Stimulated activated CD8-positive, alpha-beta memory T cell treated with anti-CD3 and anti-CD28 coated beads, Interleukin-2, amount 100 ng/mL, for 48 hours (primary cell): Measurements from ENCODE around the gene NUDT5.

Experiments used
- DNase-seq, 2 donors: peaks; one replicate each; pipeline ENCODE4 v3.0.0-alpha.2; 2020; ENCODE audit warnings: low read depth in 2 of 2

Gene NUDT5

GRCh38 chr10:12165036-12165435 is 30.7 kb downstream of the NUDT5 start:
- DNase-seq: no peak

GRCh38 chr10:12164085-12164484 is 31.6 kb downstream of the NUDT5 start:
- no peak for DNase-seq

GRCh38 chr10:12162927-12163326 is 32.8 kb downstream of the NUDT5 start:
- no peak for DNase-seq

- no peak for DNase-seq
Measured at GRCh38 chr10:12160664-12161063, 35.0 kb downstream of the NUDT5 start.

GRCh38 chr10:12158111-12158510 is 37.6 kb downstream of the NUDT5 start:
- DNase-seq: no peak

GRCh38 chr10:12156367-12157123 is 39.1 kb downstream of the NUDT5 start:
- DNase-seq: no peak

- DNase-seq: no peak
Measured at GRCh38 chr10:12154516-12154915, 41.2 kb downstream of the NUDT5 start.

- no peak for DNase-seq
Measured at GRCh38 chr10:12150163-12150562, 45.5 kb downstream of the NUDT5 start.

- DNase-seq: no peak
Measured at GRCh38 chr10:12144538-12144937, 51.2 kb downstream of the NUDT5 start.

- DNase-seq: no peak
Measured at GRCh38 chr10:12140038-12140437, 55.7 kb downstream of the NUDT5 start.

GRCh38 chr10:12135631-12136030 is 60.1 kb downstream of the NUDT5 start:
- no peak for DNase-seq

- DNase-seq: peak in 1 of 2 donors; percentile 27
Measured at GRCh38 chr10:12130237-12130872, 65.3 kb downstream of the NUDT5 start.

GRCh38 chr10:12129222-12130111 is 66.2 kb downstream of the NUDT5 start, which contains the start of gene SEC61A2:
SEC61A2 (plus strand) TSS chr10:12129677; CDS start chr10:12129788, 111 bp downstream.
- peak; percentile 96 to 99 for DNase-seq

- no peak for DNase-seq
Measured at GRCh38 chr10:12121673-12122072, 74.0 kb downstream of the NUDT5 start.
